Nucleus accumbens (tissue), 56 donors: ENCODE data around the gene SMYD3.

Experiments
- DNase-seq, 56 donors: peaks; one replicate each; lab custom pipeline; 2025; lab: John Stamatoyannopoulos, UW

SMYD3 gene

DNA sequence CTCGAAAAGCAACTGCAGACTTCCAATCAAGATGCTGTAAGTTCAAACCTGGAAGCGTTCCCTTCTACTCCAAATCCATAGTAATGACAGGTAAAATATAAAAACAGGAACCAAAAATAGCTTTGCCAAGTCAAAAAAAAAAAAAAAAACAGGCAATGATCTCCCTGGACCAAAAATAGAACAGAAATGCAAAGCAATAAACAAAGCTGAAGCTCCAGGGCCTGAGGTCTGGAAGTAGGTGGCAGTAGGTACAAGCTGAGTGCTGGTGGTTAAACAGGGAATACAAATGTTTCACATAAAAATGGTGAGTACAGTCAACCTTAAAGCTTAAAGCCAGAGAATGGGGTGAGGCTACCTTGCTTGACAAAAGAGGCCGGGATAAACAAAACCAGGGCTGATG, 610.8 kb downstream of the SMYD3 start:
- no peak for DNase-seq

GRCh38 chr1:245895455-245895959, 611.6 kb downstream of the SMYD3 start:
- no peak for DNase-seq

- DNase-seq, result peak in 1 of 56 donors; percentile 11
Observed at GRCh38 chr1:245894843-245895242, 612.2 kb downstream of the SMYD3 start.

GRCh38 chr1:245893025-245893424, 614.1 kb downstream of the SMYD3 start:
- DNase-seq, result no peak

DNA sequence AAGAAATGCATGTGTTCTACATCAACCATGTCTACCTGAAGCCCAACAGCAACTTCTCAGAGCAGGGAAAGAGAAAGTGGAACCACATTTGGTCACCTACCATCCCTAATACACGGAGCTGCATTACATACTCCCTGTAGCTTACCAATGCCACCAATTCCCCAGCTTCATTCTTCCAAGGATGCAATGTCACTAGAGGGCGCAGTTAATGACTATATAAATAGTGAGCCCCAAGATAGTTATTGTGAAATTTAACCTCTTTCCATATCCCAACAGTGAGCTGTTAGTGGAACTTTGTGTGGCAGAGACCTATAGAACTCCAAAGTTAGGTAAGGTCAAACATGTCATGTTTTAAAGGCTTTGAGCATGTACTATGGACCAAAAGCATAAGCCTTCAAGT, 618.3 kb downstream of the SMYD3 start:
- DNase-seq, result no peak

DNA sequence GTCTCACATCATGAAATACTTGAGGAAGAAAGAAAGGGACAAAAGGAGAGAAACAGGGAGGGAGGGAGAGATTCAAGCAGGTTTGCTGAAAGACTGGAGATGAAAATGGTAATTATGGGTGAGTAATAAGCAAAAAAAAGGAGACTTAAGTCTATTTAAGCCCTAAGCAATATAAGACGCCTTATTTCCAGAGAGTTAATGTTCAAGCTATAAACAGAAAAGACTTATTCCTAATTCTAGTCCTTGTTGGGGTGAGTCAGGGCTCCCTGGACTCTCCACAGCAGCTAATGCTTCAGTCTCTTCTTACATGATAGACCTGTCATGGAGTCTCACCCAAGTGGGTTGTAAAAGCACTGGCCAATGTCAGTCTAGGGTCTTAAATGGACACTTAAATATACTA, 619.2 kb downstream of the SMYD3 start:
- DNase-seq, result no peak

GRCh38 chr1:245881767-245882391, 625.2 kb downstream of the SMYD3 start:
- DNase-seq, result no peak

DNA sequence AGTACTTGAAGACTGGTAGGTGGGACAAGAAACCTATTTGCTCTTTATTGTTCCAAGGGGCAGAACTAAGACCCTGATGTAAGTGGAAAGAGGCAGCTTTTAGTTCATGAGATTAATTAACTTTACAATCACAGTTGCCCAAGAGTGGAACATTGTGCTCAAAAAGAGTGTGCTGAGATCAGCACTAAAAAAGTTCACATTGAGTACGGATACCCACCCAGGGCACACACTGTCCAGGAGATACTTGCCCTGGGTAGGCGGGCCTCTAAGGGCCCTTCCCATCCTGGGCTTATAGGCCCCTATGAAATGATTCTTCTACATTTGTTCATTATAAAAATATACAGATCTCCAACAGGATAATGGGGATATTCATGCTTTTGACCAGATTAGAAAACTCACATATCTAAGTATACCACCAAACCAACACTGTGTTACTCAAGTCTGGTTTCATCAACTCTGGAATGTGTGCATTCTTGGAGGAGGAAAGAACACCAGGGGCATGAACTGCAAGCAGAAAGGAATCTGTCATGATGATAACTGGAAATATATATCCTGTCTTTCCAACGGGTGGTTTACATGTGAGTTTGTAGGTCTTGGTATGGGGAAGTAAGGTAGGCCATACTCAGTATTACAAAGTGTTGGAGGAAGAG, 626.2 kb downstream of the SMYD3 start:
- no peak for DNase-seq

GRCh38 chr1:245879091-245879490, 628.0 kb downstream of the SMYD3 start:
- DNase-seq, result no peak

DNA sequence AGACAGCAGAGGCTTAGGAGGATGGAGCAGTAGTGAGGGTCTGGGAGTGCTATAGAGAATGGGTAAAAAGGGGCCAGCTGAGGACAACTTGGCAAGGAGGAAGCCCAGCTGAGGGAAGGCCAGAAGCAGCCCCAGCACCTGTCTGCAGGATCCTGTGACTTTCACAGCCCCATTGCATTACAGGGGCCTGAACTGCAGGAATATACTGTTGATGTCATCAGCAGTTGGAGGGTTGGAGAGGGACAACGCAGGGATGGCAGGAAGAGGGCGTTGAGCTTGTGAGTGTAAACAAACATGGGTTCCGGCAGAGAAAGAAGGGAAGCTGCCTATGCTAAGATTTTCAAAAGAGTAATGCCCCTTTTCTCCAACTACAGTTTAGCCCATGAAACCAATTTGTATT, 628.5 kb downstream of the SMYD3 start:
- DNase-seq, result no peak

DNA sequence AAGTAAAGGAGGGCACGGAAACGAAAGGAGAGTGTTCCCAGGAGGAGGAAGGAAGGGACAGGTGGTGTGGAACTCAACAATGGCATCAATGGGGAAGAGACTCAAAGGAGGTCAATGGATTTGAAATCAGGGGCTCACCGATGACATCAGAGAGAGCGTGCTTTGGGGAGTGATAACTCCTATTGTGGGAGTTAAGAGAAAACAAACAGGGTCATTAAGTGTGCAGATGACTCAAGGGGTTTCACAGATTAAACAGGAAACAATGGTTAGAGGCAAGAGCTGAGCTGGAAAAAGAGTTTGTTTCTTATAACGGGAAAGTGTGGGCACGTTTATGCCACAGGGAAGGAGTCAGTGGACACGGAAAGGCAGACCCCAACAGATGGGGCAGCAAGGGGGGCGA, 629.1 kb downstream of the SMYD3 start:
- no peak for DNase-seq

DNA sequence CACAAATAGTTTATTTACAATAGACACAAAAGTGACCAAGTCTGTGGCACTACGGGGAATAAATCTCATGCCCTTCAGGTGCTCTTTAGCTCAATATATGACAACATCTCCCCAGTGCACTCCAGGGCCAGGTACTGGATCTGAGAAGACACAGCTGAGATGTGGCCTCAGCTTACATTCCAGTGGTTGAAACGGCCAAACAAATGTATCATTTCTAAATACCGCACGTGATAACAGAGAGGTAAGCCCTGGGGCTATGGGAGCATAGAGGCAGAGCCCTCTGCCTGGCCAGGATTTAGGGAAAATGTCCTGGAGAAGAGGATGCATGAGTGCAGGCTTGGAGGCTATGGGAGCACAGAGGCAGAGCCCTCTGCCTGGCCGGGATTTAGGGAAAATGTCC, 630.5 kb downstream of the SMYD3 start:
- no peak for DNase-seq

DNA sequence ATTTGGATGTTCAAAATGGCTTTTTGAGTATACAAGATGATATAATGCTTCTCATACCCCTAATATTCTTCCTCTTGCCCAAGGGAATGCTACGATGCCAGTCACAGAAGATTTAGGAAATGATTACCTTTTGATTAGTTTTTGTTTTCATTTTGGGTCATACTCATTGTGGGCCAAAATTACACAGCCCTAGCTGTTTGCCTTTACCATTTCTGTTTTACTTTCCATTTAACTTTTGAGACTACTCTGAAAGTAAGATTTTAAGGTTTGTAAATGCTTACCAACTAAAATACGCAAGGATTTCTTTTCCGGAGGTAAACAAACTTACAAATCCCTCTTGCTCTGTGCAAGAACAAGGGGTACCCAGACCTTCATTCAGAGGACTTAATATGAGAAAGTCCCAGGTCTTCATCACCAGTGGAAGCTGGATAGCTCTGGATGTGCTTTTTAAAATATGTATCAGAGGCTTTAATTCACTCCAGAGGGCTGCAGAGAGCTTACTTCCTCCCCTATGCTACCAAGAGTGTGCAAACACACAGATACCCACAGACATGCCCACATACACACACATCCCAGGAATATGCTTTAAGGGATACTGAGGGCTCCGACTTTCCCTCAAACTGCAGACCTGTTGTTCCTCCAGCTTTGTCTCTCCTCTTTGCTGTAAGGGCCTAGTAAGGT, 631.4 kb downstream of the SMYD3 start:
- DNase-seq, result no peak

DNA sequence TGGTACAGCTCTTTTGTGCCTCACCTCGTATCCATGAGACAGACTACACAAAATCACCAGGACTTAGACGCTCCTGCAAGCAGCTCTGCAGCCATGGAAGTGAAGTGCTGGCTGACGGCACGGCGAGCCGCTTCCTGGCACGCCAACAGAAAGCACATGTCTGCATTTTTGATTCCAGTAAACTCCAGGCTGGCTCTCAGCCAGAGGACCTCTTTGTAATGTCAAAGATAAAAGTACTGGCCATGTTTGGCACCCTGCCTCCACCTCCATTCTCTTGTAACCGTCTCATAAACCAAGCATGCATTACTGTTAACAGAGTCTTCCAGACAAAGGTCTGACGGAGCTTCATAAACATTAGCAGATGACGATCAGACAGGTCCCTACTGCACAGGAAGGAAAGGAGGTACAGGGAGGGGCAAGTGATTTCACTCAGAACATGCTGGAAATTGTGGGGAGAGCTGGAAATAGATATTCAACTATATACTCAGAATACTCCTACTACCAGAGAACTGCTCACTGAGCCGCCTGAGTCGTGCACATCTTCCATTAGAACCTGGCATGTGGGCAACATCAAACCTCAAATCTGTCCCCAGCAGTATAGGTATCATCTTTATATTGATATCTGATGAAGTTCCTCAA, 632.0 kb downstream of the SMYD3 start:
- peak in 2 of 56 donors; percentile 4 to 43 for DNase-seq

GRCh38 chr1:245873883-245874671, 633.0 kb downstream of the SMYD3 start:
- no peak for DNase-seq

GRCh38 chr1:245873068-245873467, 634.0 kb downstream of the SMYD3 start:
- DNase-seq, result no peak

GRCh38 chr1:245872475-245872874, 634.6 kb downstream of the SMYD3 start:
- no peak for DNase-seq

- no peak for DNase-seq
Observed at GRCh38 chr1:245871915-245872314, 635.2 kb downstream of the SMYD3 start.

GRCh38 chr1:245871191-245871590, 635.9 kb downstream of the SMYD3 start:
- no peak for DNase-seq

- DNase-seq, result no peak
Observed at GRCh38 chr1:245870698-245871097, 636.4 kb downstream of the SMYD3 start.

DNA sequence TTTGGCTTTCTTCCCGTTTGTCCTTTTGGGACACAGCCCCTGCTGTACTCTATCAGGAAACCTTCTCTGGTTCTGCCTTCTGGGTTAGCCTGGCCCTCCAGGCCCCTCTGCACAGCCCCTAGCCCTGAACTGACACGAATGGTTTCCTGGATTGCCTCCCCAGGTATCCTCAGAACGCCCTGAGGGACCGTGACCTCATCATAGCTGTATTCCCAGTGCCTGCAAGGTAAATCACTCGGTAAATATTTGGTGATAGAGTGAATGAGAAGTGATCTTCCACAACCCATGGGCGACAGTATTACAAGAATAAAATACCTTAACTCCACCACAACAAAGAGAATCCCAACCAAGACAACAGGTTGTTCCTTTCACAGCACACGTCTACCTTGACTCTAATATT, 637.2 kb downstream of the SMYD3 start:
- no peak for DNase-seq
